ENCODE results near the gene BSG. TPM values are rescaled to one million over a fixed set of nuclear protein-coding genes. Genes with fewer than 3 reads are reported as not detected.

The BSG gene
- 749 and 1,031 TPM in 2 replicates for total RNA-seq

DNA sequence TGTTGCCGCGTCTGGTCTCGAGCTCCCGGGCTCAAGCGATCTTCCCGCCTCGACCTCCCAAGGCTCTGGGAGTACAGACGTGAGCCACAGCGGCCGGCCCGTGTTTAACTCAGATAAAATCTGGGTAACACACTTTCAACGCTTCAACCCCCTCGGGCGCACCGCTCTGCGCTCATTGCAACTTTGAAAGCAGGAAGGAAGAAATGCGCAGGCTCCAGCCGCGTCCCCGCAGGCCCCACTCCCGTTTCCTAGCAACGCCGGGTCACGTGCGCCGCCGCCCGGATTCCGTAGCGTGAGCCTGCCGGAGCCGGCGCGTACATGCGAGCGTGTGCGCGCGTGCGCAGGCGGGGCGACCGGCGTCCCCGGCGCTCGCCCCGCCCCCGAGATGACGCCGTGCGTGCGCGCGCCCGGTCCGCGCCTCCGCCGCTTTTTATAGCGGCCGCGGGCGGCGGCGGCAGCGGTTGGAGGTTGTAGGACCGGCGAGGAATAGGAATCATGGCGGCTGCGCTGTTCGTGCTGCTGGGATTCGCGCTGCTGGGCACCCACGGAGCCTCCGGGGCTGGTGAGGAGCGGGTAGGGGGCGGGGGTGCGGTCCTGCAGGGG is at the start of gene BSG:
TSS of gene BSG (plus strand) at position 457 of the 603 bp plus-strand sequence. CDS start at position 496, 39 bp downstream.

DNA sequence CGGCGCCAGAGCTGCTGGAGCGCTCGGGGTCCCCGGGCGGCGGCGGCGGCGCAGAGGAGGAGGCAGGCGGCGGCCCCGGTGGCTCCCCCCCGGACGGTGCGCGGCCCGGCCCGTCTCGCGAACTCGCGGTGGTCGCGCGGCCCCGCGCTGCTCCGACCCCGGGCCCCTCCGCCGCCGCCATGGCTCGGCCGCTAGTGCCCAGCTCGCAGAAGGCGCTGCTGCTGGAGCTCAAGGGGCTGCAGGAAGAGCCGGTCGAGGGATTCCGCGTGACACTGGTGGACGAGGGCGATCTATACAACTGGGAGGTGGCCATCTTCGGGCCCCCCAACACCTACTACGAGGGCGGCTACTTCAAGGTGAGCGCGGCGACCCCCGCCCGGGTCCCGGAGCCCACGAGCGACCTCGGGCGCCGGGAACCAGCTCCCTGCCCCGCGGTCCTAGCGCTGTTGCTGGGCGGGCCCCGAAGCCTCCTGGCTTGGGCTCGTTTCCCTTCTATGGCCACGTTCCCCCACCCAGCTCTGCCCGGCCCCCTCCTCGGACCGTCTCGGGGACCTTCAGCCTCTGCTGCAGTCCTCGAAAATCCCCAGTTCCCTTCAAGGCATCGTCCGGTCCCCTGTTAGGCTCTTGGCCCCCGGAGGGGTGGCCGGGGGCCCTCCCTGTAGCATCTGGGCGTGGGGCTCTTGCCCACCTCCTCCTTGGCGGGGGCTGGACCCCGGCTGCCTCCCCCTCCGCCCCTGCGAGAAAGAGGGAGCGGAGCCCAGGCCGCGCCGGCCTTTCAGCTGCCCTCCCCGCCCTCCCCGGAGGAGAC is 40.4 kb upstream of the BSG start, which contains the start of gene CDC34:
TSS of gene CDC34 (plus strand) at position 8 of the 808 bp plus-strand sequence. CDS start at position 180, 172 bp downstream.

DNA sequence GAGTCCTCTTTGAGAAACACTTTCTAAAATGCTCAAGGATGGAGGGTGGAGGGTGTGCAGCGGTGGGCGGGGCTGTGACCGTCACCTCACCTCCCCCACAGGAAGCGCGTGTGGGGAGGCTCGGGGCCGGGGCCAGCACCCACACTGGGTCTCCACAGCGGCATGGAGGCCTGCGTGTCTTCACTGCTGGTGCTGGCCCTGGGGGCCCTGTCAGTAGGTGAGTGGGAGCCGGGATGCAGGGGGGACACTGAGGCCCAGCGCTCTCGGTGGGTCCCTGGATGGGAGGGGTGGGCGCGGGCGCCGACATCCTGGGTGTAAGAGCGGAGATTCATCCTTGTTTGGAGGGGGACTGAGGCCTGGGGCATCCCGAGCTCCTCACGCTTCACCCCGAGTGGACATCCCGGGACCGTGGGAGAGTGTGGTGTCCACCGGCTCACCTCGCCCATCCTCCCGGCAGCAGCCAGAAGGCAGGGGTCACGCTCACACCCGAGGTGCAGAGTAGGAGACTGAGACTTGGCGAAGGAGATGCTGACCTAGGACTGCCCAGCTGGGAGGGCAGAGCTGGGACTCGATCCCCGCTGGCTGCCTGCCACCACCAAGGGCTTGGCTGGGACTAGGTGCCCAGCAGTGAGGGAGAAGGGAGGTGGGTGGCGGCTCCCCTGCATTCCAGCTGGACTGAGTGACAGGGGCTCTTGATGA is 28.3 kb upstream of the BSG start, which contains the start of gene GZMM:
TSS of gene GZMM (plus strand) at position 144 of the 699 bp plus-strand sequence. CDS start at position 163, 19 bp downstream.

DNA sequence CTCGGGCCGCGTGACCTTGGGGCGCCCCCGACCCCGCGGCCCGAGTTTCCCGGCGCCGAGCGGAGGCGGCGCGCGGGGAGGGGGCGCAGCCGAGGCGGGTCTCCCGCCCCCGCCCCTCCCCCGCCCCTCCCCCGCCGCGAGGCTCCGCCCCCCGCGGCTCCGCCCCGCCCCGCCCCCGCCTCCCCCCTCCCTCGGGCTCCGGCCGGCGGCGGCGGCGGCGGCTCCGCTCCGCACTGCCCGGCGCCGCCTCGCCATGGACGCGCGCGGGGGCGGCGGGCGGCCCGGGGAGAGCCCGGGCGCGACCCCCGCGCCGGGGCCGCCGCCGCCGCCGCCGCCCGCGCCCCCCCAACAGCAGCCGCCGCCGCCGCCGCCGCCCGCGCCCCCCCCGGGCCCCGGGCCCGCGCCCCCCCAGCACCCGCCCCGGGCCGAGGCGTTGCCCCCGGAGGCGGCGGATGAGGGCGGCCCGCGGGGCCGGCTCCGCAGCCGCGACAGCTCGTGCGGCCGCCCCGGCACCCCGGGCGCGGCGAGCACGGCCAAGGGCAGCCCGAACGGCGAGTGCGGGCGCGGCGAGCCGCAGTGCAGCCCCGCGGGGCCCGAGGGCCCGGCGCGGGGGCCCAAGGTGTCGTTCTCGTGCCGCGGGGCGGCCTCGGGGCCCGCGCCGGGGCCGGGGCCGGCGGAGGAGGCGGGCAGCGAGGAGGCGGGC is 17.4 kb downstream of the BSG start, which contains the start of gene HCN2:
TSS of gene HCN2 (plus strand) at position 189 of the 703 bp plus-strand sequence. CDS start at position 254, 65 bp downstream.

Other genes starting within 250 kb of the BSG start
- gene MIER2, start 227.8 kb upstream of the BSG start, total RNA-seq: 15.6 and 47.8 TPM in 2 replicates
- gene C2CD4C, start 163.4 kb upstream of the BSG start, total RNA-seq: 0.13 and 0.64 TPM in 2 replicates
- gene SHC2, start 111.6 kb upstream of the BSG start, total RNA-seq: 0.91 and 9.1 TPM in 2 replicates
- not detected in 2 replicates for gene MADCAM1, start 76.1 kb upstream of the BSG start, total RNA-seq
- gene TPGS1, start 65.1 kb upstream of the BSG start, total RNA-seq: 34.6 and 75.3 TPM in 2 replicates
- 79.0 and 83.1 TPM in 2 replicates for gene CDC34, start 40.8 kb upstream of the BSG start, total RNA-seq
- gene GZMM, start 28.5 kb upstream of the BSG start, total RNA-seq: 1.1 TPM in 1 of 2 replicates, not detected in the other
- 1.6 and 2.7 TPM in 2 replicates for gene HCN2, start 17.3 kb downstream of the BSG start, total RNA-seq
- 35.1 and 36.3 TPM in 2 replicates for gene POLRMT, start 60.9 kb downstream of the BSG start, total RNA-seq
- not detected in 2 replicates for gene FGF22, start 67.3 kb downstream of the BSG start, total RNA-seq
- 57.8 and 95.7 TPM in 2 replicates for gene RNF126, start 90.6 kb downstream of the BSG start, total RNA-seq
- gene FSTL3, start 103.8 kb downstream of the BSG start, total RNA-seq: 118 and 238 TPM in 2 replicates
- gene PRSS57, start 122.9 kb downstream of the BSG start, total RNA-seq: 1.9 TPM in 1 of 2 replicates, not detected in the other
- 15.9 and 83.0 TPM in 2 replicates for gene PALM, start 136.3 kb downstream of the BSG start, total RNA-seq
- gene MISP, start 178.5 kb downstream of the BSG start, total RNA-seq: 3.2 TPM in 2 replicates
- gene PTBP1, start 224.9 kb downstream of the BSG start, total RNA-seq: 297 and 323 TPM in 2 replicates
- gene PLPPR3, start 249.4 kb downstream of the BSG start, total RNA-seq: 1.7 and 102 TPM in 2 replicates